NB4 (cell line): ENCODE results near the gene RBM11.

Experiments
- POLR2A ChIP-seq: IDR thresholded peaks from 2 replicates; pipeline ENCODE4 v1.6.1; 2011; ENCODE audit warnings: mild to moderate bottlenecking; ENCODE audit not compliant: insufficient read length; ENCODE audit errors: extremely low read depth
- TF ChIP-seq, protein P1 (sequence below): IDR thresholded peaks from one replicate; pipeline ENCODE4 v1.5.1; 2012; ENCODE audit warnings: low read depth, low read length
- TF ChIP-seq, protein P2 (sequence below): IDR thresholded peaks from 2 replicates; pipeline ENCODE4 v1.6.1; 2011; ENCODE audit warnings: low read depth, low read length

DNA sequence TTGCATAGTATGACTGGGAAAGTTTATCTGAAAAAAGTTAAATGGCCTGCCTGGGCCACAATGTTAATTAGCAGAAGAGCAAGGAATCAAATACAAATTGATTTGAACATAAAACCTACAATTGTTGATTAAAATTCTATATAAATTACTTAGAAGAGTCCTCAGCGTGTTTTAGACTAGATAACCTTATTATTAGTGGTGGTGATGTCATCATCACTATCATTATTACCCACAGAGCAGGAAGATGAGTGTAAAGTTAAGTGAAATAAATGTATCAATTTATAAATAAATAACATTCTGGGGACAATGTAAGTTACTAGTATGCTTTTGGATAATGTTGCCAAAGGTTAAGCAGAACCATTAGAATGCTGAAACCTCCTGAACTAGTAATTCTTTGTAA, 46.1 kb downstream of the RBM11 start:
- TF ChIP-seq, protein P1, sequence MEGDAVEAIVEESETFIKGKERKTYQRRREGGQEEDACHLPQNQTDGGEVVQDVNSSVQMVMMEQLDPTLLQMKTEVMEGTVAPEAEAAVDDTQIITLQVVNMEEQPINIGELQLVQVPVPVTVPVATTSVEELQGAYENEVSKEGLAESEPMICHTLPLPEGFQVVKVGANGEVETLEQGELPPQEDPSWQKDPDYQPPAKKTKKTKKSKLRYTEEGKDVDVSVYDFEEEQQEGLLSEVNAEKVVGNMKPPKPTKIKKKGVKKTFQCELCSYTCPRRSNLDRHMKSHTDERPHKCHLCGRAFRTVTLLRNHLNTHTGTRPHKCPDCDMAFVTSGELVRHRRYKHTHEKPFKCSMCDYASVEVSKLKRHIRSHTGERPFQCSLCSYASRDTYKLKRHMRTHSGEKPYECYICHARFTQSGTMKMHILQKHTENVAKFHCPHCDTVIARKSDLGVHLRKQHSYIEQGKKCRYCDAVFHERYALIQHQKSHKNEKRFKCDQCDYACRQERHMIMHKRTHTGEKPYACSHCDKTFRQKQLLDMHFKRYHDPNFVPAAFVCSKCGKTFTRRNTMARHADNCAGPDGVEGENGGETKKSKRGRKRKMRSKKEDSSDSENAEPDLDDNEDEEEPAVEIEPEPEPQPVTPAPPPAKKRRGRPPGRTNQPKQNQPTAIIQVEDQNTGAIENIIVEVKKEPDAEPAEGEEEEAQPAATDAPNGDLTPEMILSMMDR = no peak
- TF ChIP-seq, protein P2, sequence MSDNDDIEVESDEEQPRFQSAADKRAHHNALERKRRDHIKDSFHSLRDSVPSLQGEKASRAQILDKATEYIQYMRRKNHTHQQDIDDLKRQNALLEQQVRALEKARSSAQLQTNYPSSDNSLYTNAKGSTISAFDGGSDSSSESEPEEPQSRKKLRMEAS = no peak
- no peak for TF ChIP-seq POLR2A
